ENCODE results near the gene MYOT.

Gene MYOT

GRCh38 chr5:137916923-137917322, 49.3 kb downstream of the MYOT start:
- no peak for ATAC-seq (ENCODE audit: insufficient read depth, low read depth)
- Histone ChIP-seq H3K27ac (ENCODE audit: low read length) (no peak overlapping the region), H3K4me2 (ENCODE audit: insufficient read depth, low read length) (no peak overlapping the region), H2AFZ (ENCODE audit: low read depth, low read length) (no peak overlapping the region), H3K27me3 (ENCODE audit: insufficient read depth, low read length, poor library complexity) (no peaks in the 10 kb centered on the region), H3K4me1 (ENCODE audit: insufficient read depth, low read length) (no peaks in the 10 kb centered on the region), H3K79me2 (ENCODE audit: insufficient read depth, low read length) (no peaks in the 10 kb centered on the region), H4K20me1 (ENCODE audit: insufficient read depth, low read length) (no peaks in the 10 kb centered on the region), H3K36me3 (ENCODE audit: insufficient read depth, low read length) (no peaks in the 10 kb centered on the region), H3K4me3 (ENCODE audit: low read depth in 1 of 2, low read length in 2 of 2) (no peak overlapping the region), H3K9me3 (ENCODE audit: insufficient read depth, low read length, severe bottlenecking) (no peaks in the 10 kb centered on the region), H3K9ac (ENCODE audit: low read depth, low read length) (no peak overlapping the region)
- no peak for DNase-seq
- TF ChIP-seq EZH2 (IDR thresholded peaks at IDR 0.05; ENCODE audit: borderline replicate concordance, low read depth, low read length, severe bottlenecking): no peak
- no peak for TF ChIP-seq CTCF (IDR thresholded peaks at IDR 0.05; ENCODE audit: borderline replicate concordance, extremely low read depth, low read length, poor library complexity, severe bottlenecking)

- H3K27ac ChIP-seq (ENCODE audit: low read length): no peak overlapping the region
- H3K4me2 ChIP-seq (ENCODE audit: insufficient read depth, low read length): no peak overlapping the region
- no peak for DNase-seq
- H3K27me3 ChIP-seq (ENCODE audit: insufficient read depth, low read length, poor library complexity): no peaks in the 10 kb centered on the region
- no peak overlapping the region for H2AFZ ChIP-seq (ENCODE audit: low read depth, low read length)
- no peak overlapping the region for H3K9ac ChIP-seq (ENCODE audit: low read depth, low read length)
- H3K9me3 ChIP-seq (ENCODE audit: insufficient read depth, low read length, severe bottlenecking): no peaks in the 10 kb centered on the region
- no peaks in the 10 kb centered on the region for H4K20me1 ChIP-seq (ENCODE audit: insufficient read depth, low read length)
- no peaks in the 10 kb centered on the region for H3K4me1 ChIP-seq (ENCODE audit: insufficient read depth, low read length)
- H3K36me3 ChIP-seq (ENCODE audit: insufficient read depth, low read length): no peaks in the 10 kb centered on the region
- no peak overlapping the region for H3K4me3 ChIP-seq (ENCODE audit: low read depth in 1 of 2, low read length in 2 of 2)
- H3K79me2 ChIP-seq (ENCODE audit: insufficient read depth, low read length): no peaks in the 10 kb centered on the region
- TF ChIP-seq EZH2 (IDR thresholded peaks at IDR 0.05; ENCODE audit: borderline replicate concordance, low read depth, low read length, severe bottlenecking): no peak
- no peak for TF ChIP-seq CTCF (IDR thresholded peaks at IDR 0.05; ENCODE audit: borderline replicate concordance, extremely low read depth, low read length, poor library complexity, severe bottlenecking)
- no peak for ATAC-seq (ENCODE audit: insufficient read depth, low read depth)
Measured at GRCh38 chr5:137921931-137922330, 54.3 kb downstream of the MYOT start.

GRCh38 chr5:137923856-137924255, 56.2 kb downstream of the MYOT start:
- no peaks in the 10 kb centered on the region for H3K9me3 ChIP-seq (ENCODE audit: insufficient read depth, low read length, severe bottlenecking)
- H3K36me3 ChIP-seq (ENCODE audit: insufficient read depth, low read length): no peaks in the 10 kb centered on the region
- TF ChIP-seq CTCF (IDR thresholded peaks at IDR 0.05; ENCODE audit: borderline replicate concordance, extremely low read depth, low read length, poor library complexity, severe bottlenecking) (no peak), EZH2 (IDR thresholded peaks at IDR 0.05; ENCODE audit: borderline replicate concordance, low read depth, low read length, severe bottlenecking) (no peak)
- no peak overlapping the region for H3K4me3 ChIP-seq (ENCODE audit: low read depth in 1 of 2, low read length in 2 of 2)
- no peaks in the 10 kb centered on the region for H3K27me3 ChIP-seq (ENCODE audit: insufficient read depth, low read length, poor library complexity)
- H2AFZ ChIP-seq (ENCODE audit: low read depth, low read length): no peak overlapping the region
- no peak overlapping the region for H3K27ac ChIP-seq (ENCODE audit: low read length)
- no peaks in the 10 kb centered on the region for H3K79me2 ChIP-seq (ENCODE audit: insufficient read depth, low read length)
- no peak overlapping the region for H3K4me2 ChIP-seq (ENCODE audit: insufficient read depth, low read length)
- ATAC-seq (ENCODE audit: insufficient read depth, low read depth): no peak
- no peak overlapping the region for H3K9ac ChIP-seq (ENCODE audit: low read depth, low read length)
- no peak for DNase-seq
- H3K4me1 ChIP-seq (ENCODE audit: insufficient read depth, low read length): no peaks in the 10 kb centered on the region
- no peaks in the 10 kb centered on the region for H4K20me1 ChIP-seq (ENCODE audit: insufficient read depth, low read length)

GRCh38 chr5:137932800-137933199, 65.1 kb downstream of the MYOT start:
- no peak for ATAC-seq (ENCODE audit: insufficient read depth, low read depth)
- TF ChIP-seq CTCF (IDR thresholded peaks at IDR 0.05; ENCODE audit: borderline replicate concordance, extremely low read depth, low read length, poor library complexity, severe bottlenecking) (no peak), EZH2 (IDR thresholded peaks at IDR 0.05; ENCODE audit: borderline replicate concordance, low read depth, low read length, severe bottlenecking) (no peak)
- Histone ChIP-seq H3K27ac (ENCODE audit: low read length) (no peak overlapping the region), H3K27me3 (ENCODE audit: insufficient read depth, low read length, poor library complexity) (no peaks in the 10 kb centered on the region), H4K20me1 (ENCODE audit: insufficient read depth, low read length) (no peaks in the 10 kb centered on the region), H3K4me2 (ENCODE audit: insufficient read depth, low read length) (no peak overlapping the region), H3K79me2 (ENCODE audit: insufficient read depth, low read length) (no peaks in the 10 kb centered on the region), H3K36me3 (ENCODE audit: insufficient read depth, low read length) (peaks cover 3% of the 10 kb centered on the region; the same call in 1 of the 2 replicates), H3K4me1 (ENCODE audit: insufficient read depth, low read length) (no peaks in the 10 kb centered on the region), H3K9me3 (ENCODE audit: insufficient read depth, low read length, severe bottlenecking) (no peaks in the 10 kb centered on the region), H3K9ac (ENCODE audit: low read depth, low read length) (no peak overlapping the region), H3K4me3 (ENCODE audit: low read depth in 1 of 2, low read length in 2 of 2) (no peak overlapping the region), H2AFZ (ENCODE audit: low read depth, low read length) (no peak overlapping the region)
- DNase-seq: no peak

All from DND-41 (cell line).